ENCODE data around the gene SPSB2. TPM values are rescaled to one million over a fixed set of nuclear protein-coding genes. Genes with fewer than 3 reads are reported as not detected.

Gene SPSB2
- total and polyA plus RNA-seq, 9 of the 15 experiments (the other 6 are each of a cell fraction or from before 2014, with no cell fraction given), result 0.10 to 10.6 (median 1.9) TPM

DNA sequence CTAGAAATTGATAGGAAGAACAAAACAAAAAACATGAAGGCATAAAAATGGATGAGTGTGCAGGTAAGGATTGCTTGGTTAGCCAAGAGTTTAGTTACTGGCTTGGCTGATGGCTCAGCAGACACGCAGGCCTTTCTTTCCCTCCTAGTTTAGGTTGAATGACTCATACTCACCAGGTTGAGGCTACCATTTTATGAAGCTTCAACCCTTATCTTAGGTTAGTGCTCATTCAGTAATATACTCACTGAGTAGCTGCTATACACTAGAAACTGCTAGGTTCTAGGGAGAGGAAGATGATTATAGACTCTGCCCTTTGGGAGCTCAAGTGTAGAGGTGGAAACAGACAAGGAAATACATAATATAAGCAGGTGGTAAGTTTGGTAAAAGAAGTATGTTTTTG, 38.8 kb downstream of the SPSB2 start:
- Histone ChIP-seq H3K4me1 (replicated peaks in 1 of 2; ENCODE audit: control insufficient read depth in 2 of 2, insufficient read depth in 2 of 2, low read length in 2 of 2) (peaks cover 5 to 29% of the 10 kb centered on the region in 2 experiments; a peak in 4 of 5 replicates), H3K27me3 (ENCODE audit: control insufficient read depth in 2 of 2, insufficient read depth in 2 of 2, low read length in 2 of 2) (no peaks in the 10 kb centered on the region), H3K79me2 (ENCODE audit: control insufficient read depth, insufficient read depth, low read length) (peaks cover 10% of the 10 kb centered on the region), H3K9me1 (ENCODE audit: control insufficient read depth, insufficient read depth, low read length) (no peaks in the 10 kb centered on the region), H3K9ac (ENCODE audit: insufficient read depth in 1 of 2, low read depth in 2 of 2, low read length in 2 of 2) (no peak overlapping the region), H4K20me1 (replicated peaks; ENCODE audit: control insufficient read depth, insufficient read depth, low read length) (no peaks in the 10 kb centered on the region; the same call in 1 of the 2 replicates), H3K36me3 (ENCODE audit: control insufficient read depth, insufficient read depth, low read length) (peaks cover 68% of the 10 kb centered on the region; the same call in 2 of the 3 replicates), H3K9me3 (replicated peaks; ENCODE audit: control insufficient read depth, insufficient read depth, low read depth, low read length) (no peaks in the 10 kb centered on the region), H3K4me2 (ENCODE audit: insufficient read depth, low read length) (no peak overlapping the region), H3K27ac (ENCODE audit: extremely low read depth, low read depth, low read length) (no peak overlapping the region), H2AFZ (ENCODE audit: low read depth, low read length) (no peak overlapping the region), H3K4me3 (no peak overlapping the region)
- intact Hi-C loops (cut with micrococcal nuclease), result no loop called here
- BruUV-seq (replicated peaks), result no TSS peak
- ATAC-seq (no peak), DNase-seq (ENCODE audit: extremely low read depth in 1 of 4, low spot score in 3 of 4) (no peak), FAIRE-seq (no peak)
- TF ChIP-seq, protein P1, sequence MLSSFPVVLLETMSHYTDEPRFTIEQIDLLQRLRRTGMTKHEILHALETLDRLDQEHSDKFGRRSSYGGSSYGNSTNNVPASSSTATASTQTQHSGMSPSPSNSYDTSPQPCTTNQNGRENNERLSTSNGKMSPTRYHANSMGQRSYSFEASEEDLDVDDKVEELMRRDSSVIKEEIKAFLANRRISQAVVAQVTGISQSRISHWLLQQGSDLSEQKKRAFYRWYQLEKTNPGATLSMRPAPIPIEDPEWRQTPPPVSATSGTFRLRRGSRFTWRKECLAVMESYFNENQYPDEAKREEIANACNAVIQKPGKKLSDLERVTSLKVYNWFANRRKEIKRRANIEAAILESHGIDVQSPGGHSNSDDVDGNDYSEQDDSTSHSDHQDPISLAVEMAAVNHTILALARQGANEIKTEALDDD (IDR thresholded peaks at IDR 0.05), result peak; percentile 85
- no peak for TF ChIP-seq MAFG (tag; conservative IDR thresholded peaks at IDR 0.05)
- TF ChIP-seq, protein P2, sequence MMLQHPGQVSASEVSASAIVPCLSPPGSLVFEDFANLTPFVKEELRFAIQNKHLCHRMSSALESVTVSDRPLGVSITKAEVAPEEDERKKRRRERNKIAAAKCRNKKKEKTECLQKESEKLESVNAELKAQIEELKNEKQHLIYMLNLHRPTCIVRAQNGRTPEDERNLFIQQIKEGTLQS (IDR thresholded peaks at IDR 0.05), result peak; percentile 57; the same call in 1 of the 2 replicates
- TF ChIP-seq, protein P2 (CRISPR knock-in tag; conservative IDR thresholded peaks at IDR 0.05), result no peak
- TF ChIP-seq FOXK2 (conservative IDR thresholded peaks at IDR 0.05 in 1 of 2, IDR thresholded peaks at IDR 0.05 in 1 of 2; ENCODE audit: low read depth in 2 of 2), result no peak
- TF ChIP-seq EHMT2 (IDR thresholded peaks at IDR 0.05), result peak; percentile 71; the same call in 1 of the 2 replicates
- TF ChIP-seq FOSL1 (tag; conservative IDR thresholded peaks at IDR 0.05), result peak; percentile 71
- TF ChIP-seq ZZZ3 (IDR thresholded peaks at IDR 0.05), result no peak
- TF ChIP-seq YY1 (IDR thresholded peaks at IDR 0.05; ENCODE audit: borderline replicate concordance in 1 of 3, control insufficient read depth in 1 of 3, extremely low read depth in 1 of 3, insufficient read depth in 3 of 3, insufficient read length in 1 of 3, insufficient replicate concordance in 2 of 3, low read depth in 1 of 3, low read length in 2 of 3), result no peak
- TF ChIP-seq JUND (IDR thresholded peaks at IDR 0.05; ENCODE audit: borderline replicate concordance, low read depth, low read length), result peak; percentile 55; the same call in 1 of the 2 replicates
- peak; percentile 35; the same call in 1 of the 3 replicates for TF ChIP-seq JUND (tag; IDR thresholded peaks at IDR 0.05; ENCODE audit: borderline replicate concordance, low read depth, low read length)
- TF ChIP-seq STAT5B (CRISPR knock-in tag; IDR thresholded peaks at IDR 0.05), result no peak
- no peak for TF ChIP-seq CTBP1 (IDR thresholded peaks at IDR 0.05; ENCODE audit: borderline replicate concordance)
- TF ChIP-seq FOXA1 (IDR thresholded peaks at IDR 0.05; ENCODE audit: borderline replicate concordance), result no peak
- 0% methylated on average over 1 of the region's 1 CpG for WGBS (ENCODE audit: insufficient coverage, low coverage, missing lambda C conversion rate)
- ChIA-PET POLR2A (interaction anchor here (1.1 to 3.9 kb wide), 8 partner anchors 9 to 110 kb away, joined by 3 to 24 read pairs (median 5); partner anchors contain the start of genes COPS7A, SPSB2 and USP5), CTCF (ENCODE audit: low intra/inter-chr PET ratio) (no interaction called here)
- in situ Hi-C loops (cut with MboI), result no loop called here

Measured in K562 (cell line).